GM19238 (cell line): ENCODE data around the gene NPR1.
"Not testable (repeated sequence)": the region's sequence is repeated elsewhere in the genome, so short reads cannot be mapped to it uniquely, and the experiment has no call there.

Experiments
- DNase-seq: peaks from one replicate; pipeline ENCODE4 v3.0.0; 2011; ENCODE audit warnings: low spot score; ENCODE audit not compliant: insufficient read length

NPR1 gene

GRCh38 chr1:153723687-153724086 lies 45.2 kb downstream of the NPR1 start:
- no peak for DNase-seq

GRCh38 chr1:153724634-153725033 lies 46.1 kb downstream of the NPR1 start:
- not testable (repeated sequence) for DNase-seq

GRCh38 chr1:153727463-153728304 lies 49.2 kb downstream of the NPR1 start, which contains the start of gene INTS3:
Gene INTS3 (plus strand): TSS chr1:153728050. CDS start chr1:153728635, 585 bp downstream.
- DNase-seq = peak; percentile 97

- DNase-seq = no peak
These were observed 50.0 kb downstream of the NPR1 start for GRCh38 chr1:153728305-153729066.

GRCh38 chr1:153730468-153730988 lies 52.0 kb downstream of the NPR1 start:
- no peak for DNase-seq

GRCh38 chr1:153733970-153734369 lies 55.5 kb downstream of the NPR1 start:
- DNase-seq = no peak

- DNase-seq = no peak
These were observed 56.1 kb downstream of the NPR1 start for GRCh38 chr1:153734396-153735089.

- no peak for DNase-seq
These were observed 56.6 kb downstream of the NPR1 start for GRCh38 chr1:153735090-153735420.

GRCh38 chr1:153741986-153742385 lies 63.5 kb downstream of the NPR1 start:
- DNase-seq = no peak

GRCh38 chr1:153742411-153743142 lies 64.1 kb downstream of the NPR1 start:
- no peak for DNase-seq
